HepG2 (cell line): ENCODE measurements around the gene PDE3B. TPM values are rescaled to one million over a fixed set of nuclear protein-coding genes. Genes with fewer than 3 reads are reported as not detected.

Experiments used
- AGO2 ChIP-seq: fragments of 200-400 bp; formaldehyde crosslinking; optimal IDR thresholded peaks from 2 replicates; pipeline ENCODE3; 2017; ENCODE audit warnings: mild to moderate bottlenecking, low read depth, low read length, moderate library complexity
- DMAP1 ChIP-seq: IDR thresholded peaks from 2 replicates; pipeline ENCODE4 v1.6.1; 2016
- DRAP1 ChIP-seq: IDR thresholded peaks from 2 replicates; pipeline ENCODE4 v1.6.1; 2016; ENCODE audit warnings: missing genetic modification reagents, missing compliant biosample characterization
- HOMEZ ChIP-seq: IDR thresholded peaks from 2 replicates; pipeline ENCODE4 v1.6.1; 2016; ENCODE audit warnings: low read depth
- IRX3 ChIP-seq: sonication (generic); formaldehyde crosslinking; IDR thresholded peaks from 2 replicates; pipeline ENCODE4 v1.8.1; 2023; ENCODE audit warnings: mild to moderate bottlenecking, low read depth, missing genetic modification reagents, borderline replicate concordance
- JARID2 ChIP-seq: sonication (generic); formaldehyde crosslinking; IDR thresholded peaks from 2 replicates; pipeline ENCODE4 v1.8.1; 2023; ENCODE audit warnings: missing genetic modification reagents, inconsistent platforms; ENCODE audit not compliant: insufficient replicate concordance
- KDM5A ChIP-seq: fragments of 200-600 bp; sonication (generic); IDR thresholded peaks from 2 replicates; pipeline ENCODE4 v1.7.0; 2018; ENCODE audit warnings: antibody characterized with exemption, mild to moderate bottlenecking, low read length, borderline replicate concordance
- NFE2 ChIP-seq: sonication (generic); formaldehyde crosslinking; IDR thresholded peaks from 2 replicates; pipeline ENCODE4 v1.4.0; 2020; ENCODE audit warnings: missing genetic modification reagents
- PHF20 ChIP-seq: sonication (generic); formaldehyde crosslinking; IDR thresholded peaks from 2 replicates; pipeline ENCODE4 v1.5.0; 2020; ENCODE audit warnings: mild to moderate bottlenecking, missing genetic modification reagents
- SMYD3 ChIP-seq: sonication (generic); formaldehyde crosslinking; IDR thresholded peaks from 2 replicates; pipeline ENCODE4 v1.8.1; 2023; ENCODE audit warnings: mild to moderate bottlenecking, missing genetic modification reagents
- SOX6 ChIP-seq, 2 experiments: fragments of 450-650 bp in 1 of 2; sonication (generic) in 1 of 2; formaldehyde crosslinking in 1 of 2; IDR thresholded peaks; 2 replicates each; pipeline versions ENCODE4 v1.4.0 to v1.6.1; 2017 to 2020; ENCODE audit warnings: antibody characterized with exemption in 1 of 2, mild to moderate bottlenecking in 1 of 2, missing genetic modification reagents in 1 of 2
- STAT6 ChIP-seq: sonication (generic); formaldehyde crosslinking; IDR thresholded peaks from 2 replicates; pipeline ENCODE4 v1.4.0; 2020; ENCODE audit warnings: missing genetic modification reagents, mild to moderate bottlenecking, borderline replicate concordance
- WIZ ChIP-seq: sonication (generic); formaldehyde crosslinking; IDR thresholded peaks from 2 replicates; pipeline ENCODE4 v1.5.1; 2020; ENCODE audit warnings: mild to moderate bottlenecking, missing genetic modification reagents
- XBP1 ChIP-seq: sonication (generic); formaldehyde crosslinking; IDR thresholded peaks from 2 replicates; pipeline ENCODE4 v1.5.0; 2020; ENCODE audit warnings: missing genetic modification reagents
- ZBED4 ChIP-seq: sonication (generic); formaldehyde crosslinking; IDR thresholded peaks from 2 replicates; pipeline ENCODE4 v1.4.0; 2020; ENCODE audit warnings: missing genetic modification reagents, borderline replicate concordance
- ZGPAT ChIP-seq: IDR thresholded peaks from 2 replicates; pipeline ENCODE4 v1.6.1; 2016; ENCODE audit warnings: mild to moderate bottlenecking
- ZNF136 ChIP-seq: sonication (generic); formaldehyde crosslinking; IDR thresholded peaks from 2 replicates; pipeline ENCODE4 v1.8.1; 2022; ENCODE audit warnings: low read depth, mild to moderate bottlenecking, moderate library complexity, missing genetic modification reagents
- ZNF317 ChIP-seq: sonication (generic); formaldehyde crosslinking; IDR thresholded peaks from 2 replicates; pipeline ENCODE4 v1.5.0; 2020; ENCODE audit warnings: mild to moderate bottlenecking, missing genetic modification reagents
- ZNF501 ChIP-seq: sonication (generic); formaldehyde crosslinking; IDR thresholded peaks from 2 replicates; pipeline ENCODE4 v1.5.1; 2020; ENCODE audit warnings: mild to moderate bottlenecking, moderate library complexity, missing genetic modification reagents
- ZNF589 ChIP-seq: sonication (generic); formaldehyde crosslinking; conservative IDR thresholded peaks from 2 replicates; pipeline ENCODE4 v1.8.0; 2022; ENCODE audit warnings: mild to moderate bottlenecking, moderate library complexity, missing genetic modification reagents
- ZNF740 ChIP-seq: sonication (generic); formaldehyde crosslinking; IDR thresholded peaks from 2 replicates; pipeline ENCODE4 v1.4.0; 2020; ENCODE audit warnings: missing genetic modification reagents
- polyA plus RNA-seq, 8 experiments: library from polyadenylated mRNA; depleted of rRNA in 3 of 8; stranded (reverse) in 7 of 8; unstranded in 1 of 8; fragments of >200 nt; fragmentation: Illumina TruSeq in 4 of 8; extraction: Trizol in 4 of 8; gene quantifications; 2 replicates each; pipeline versions ENCODE4 v1.2.1 to v1.2.3, GENCODE V29; 2011 to 2016; ENCODE audit warnings: low read depth in 4 of 8, missing spikeins in 1 of 8, mixed read lengths in 1 of 8; ENCODE audit not compliant: insufficient read depth in 1 of 8
- total RNA-seq, 5 experiments: library from RNA; depleted of rRNA; stranded (reverse); fragments of >200 nt; fragmentation: Illumina TruSeq; extraction: Trizol; gene quantifications; 2 replicates each; pipeline ENCODE4 v1.2.3, GENCODE V29; 2016; ENCODE audit warnings: low read depth in 1 of 5

PDE3B gene
- total and polyA plus RNA-seq, 2 of the 13 experiments (the other 11 are each of a cell fraction or from before 2014, with no cell fraction given): 14.1 to 26.5 TPM

GRCh38 chr11:14676068-14676467, 32.5 kb downstream of the PDE3B start (continued):
- TF ChIP-seq NFE2 (CRISPR knock-in tag) (no peak), ZNF501 (CRISPR knock-in tag) (no peak), IRX3 (CRISPR knock-in tag) (no peak), ZNF136 (no peak), ZNF740 (CRISPR knock-in tag) (no peak), AGO2 (no peak), DRAP1 (no peak), SMYD3 (CRISPR knock-in tag) (no peak), STAT6 (no peak), ZNF589 (CRISPR knock-in tag) (no peak), XBP1 (CRISPR knock-in tag) (no peak), PHF20 (CRISPR knock-in tag) (no peak), WIZ (no peak), ZNF317 (CRISPR knock-in tag) (no peak), DMAP1 (CRISPR knock-in tag) (no peak), ZGPAT (CRISPR knock-in tag) (peak; percentile 28; the same call in 1 of the 2 replicates), SOX6 (IDR thresholded peaks at IDR 0.05) (no peak), SOX6 (CRISPR knock-in tag; IDR thresholded peaks at IDR 0.05) (0 out of 2 replicates have a peak, but pooled peaks have one; percentile 11), ZBED4 (no peak), HOMEZ (CRISPR knock-in tag) (no peak; the same call in 1 of the 2 replicates), JARID2 (no peak), KDM5A (no peak)
